Fibroblast of lung (primary cell): Measurements from ENCODE around the gene HOXD11.

Source experiments
- EZH2 ChIP-seq: IDR thresholded peaks from 2 replicates; pipeline ENCODE4 v1.5.1; 2012; ENCODE audit warnings: low read length, control low read depth, mild to moderate bottlenecking; ENCODE audit errors: missing control alignments
- TF ChIP-seq, protein P1 (sequence below), 2 donors: IDR thresholded peaks in 1 of 2; conservative IDR thresholded peaks in 1 of 2; 1 replicate in 1 of 2; 2 replicates in 1 of 2; pipeline ENCODE4 v1.5.1; 2011 to 2012; ENCODE audit warnings: low read length in 2 of 2, control low read depth in 1 of 2, inconsistent platforms in 1 of 2, low read depth in 1 of 2, mild to moderate bottlenecking in 1 of 2

DNA sequence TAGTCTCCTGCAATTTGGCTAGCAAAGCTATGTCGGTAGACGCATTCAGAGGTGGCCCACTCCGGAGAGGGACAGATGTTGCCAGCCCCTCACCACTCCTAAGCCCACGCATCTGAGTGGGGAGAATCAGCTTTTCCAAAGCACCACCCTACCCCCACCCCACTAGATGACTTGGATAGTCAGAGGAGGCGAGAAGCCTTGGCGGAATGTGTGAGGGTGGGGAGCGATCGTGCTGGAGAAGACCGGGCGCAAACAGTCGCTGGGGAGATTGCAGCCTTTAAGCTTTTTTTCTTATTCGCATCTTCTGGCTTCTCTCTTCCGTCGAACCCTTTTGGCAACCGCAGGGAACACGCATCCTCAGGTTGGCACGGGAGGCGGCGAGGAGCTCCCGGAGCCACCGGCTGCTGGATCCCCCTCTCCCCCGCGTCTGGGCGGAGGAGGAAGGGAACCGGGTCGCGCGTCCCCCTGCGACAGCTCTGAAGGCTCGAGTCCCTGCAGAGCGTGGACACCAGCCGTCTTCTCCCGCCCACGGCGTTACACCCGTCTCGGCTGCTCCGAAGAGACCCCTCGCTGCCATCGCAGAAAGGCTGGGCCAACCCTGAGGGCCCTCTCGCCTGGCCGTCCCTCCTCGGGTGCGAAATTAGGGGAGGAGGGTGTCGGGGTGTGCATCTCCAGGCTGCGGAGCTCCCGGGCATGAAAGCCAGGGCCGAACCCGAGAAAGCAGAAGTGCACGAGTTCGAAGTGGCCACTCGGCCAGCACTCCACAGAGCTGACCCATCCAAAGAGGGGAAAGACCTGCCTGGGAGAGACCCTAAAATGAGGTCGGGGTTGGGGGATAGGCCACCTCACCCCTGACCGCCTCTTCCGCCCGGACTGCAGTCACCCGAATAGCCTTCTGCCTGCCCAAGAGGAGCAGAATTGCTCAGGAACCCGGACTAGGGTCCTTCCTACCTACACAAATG lies 35.5 kb upstream of the HOXD11 start:
- TF ChIP-seq, protein P1, sequence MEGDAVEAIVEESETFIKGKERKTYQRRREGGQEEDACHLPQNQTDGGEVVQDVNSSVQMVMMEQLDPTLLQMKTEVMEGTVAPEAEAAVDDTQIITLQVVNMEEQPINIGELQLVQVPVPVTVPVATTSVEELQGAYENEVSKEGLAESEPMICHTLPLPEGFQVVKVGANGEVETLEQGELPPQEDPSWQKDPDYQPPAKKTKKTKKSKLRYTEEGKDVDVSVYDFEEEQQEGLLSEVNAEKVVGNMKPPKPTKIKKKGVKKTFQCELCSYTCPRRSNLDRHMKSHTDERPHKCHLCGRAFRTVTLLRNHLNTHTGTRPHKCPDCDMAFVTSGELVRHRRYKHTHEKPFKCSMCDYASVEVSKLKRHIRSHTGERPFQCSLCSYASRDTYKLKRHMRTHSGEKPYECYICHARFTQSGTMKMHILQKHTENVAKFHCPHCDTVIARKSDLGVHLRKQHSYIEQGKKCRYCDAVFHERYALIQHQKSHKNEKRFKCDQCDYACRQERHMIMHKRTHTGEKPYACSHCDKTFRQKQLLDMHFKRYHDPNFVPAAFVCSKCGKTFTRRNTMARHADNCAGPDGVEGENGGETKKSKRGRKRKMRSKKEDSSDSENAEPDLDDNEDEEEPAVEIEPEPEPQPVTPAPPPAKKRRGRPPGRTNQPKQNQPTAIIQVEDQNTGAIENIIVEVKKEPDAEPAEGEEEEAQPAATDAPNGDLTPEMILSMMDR (conservative IDR thresholded peaks at IDR 0.05 in 1 of 2, IDR thresholded peaks at IDR 0.05 in 1 of 2; ENCODE audit: low read depth in 1 of 2, low read length in 2 of 2): no peak
- peak; percentile 75 for TF ChIP-seq EZH2
